ENCODE measurements around the gene ACAA1. TPM values are rescaled to one million over a fixed set of nuclear protein-coding genes. Genes with fewer than 3 reads are reported as not detected.

The ACAA1 gene
- total RNA-seq, 2 donors from 2014 or later, result 40.1 to 43.7 TPM

- H3K36me3 ChIP-seq (ENCODE audit: control insufficient read depth, insufficient read depth, low read length), result peaks cover 5% of the 10 kb centered on the region
- H3K27ac ChIP-seq (ENCODE audit: low read depth, low read length), result no peak overlapping the region
- no peak overlapping the region for H3K4me3 ChIP-seq (ENCODE audit: low read length)
- WGBS, 2 experiments (ENCODE audit: insufficient coverage in 1 of 2, insufficient read length in 1 of 2), result 93 to 100% methylated on average over 5 to 13 of the region's 13 CpGs
- Mint-ChIP-seq H3K27ac (no peak overlapping the region), H3K36me3 (ENCODE audit: low read depth) (peaks cover 5% of the 10 kb centered on the region), H3K4me1 (no peaks in the 10 kb centered on the region), H3K9me3 (no peaks in the 10 kb centered on the region), H3K4me3 (no peak overlapping the region), H3K27me3 (ENCODE audit: insufficient read depth) (peaks cover 9% of the 10 kb centered on the region)
- no peaks in the 10 kb centered on the region for H3K9me3 ChIP-seq (ENCODE audit: control insufficient read depth, low read length)
- H3K9ac ChIP-seq (ENCODE audit: extremely low read depth, low read length, poor library complexity, severe bottlenecking), result no peak overlapping the region
- no peaks in the 10 kb centered on the region for H3K4me1 ChIP-seq (ENCODE audit: control insufficient read depth, insufficient read depth, low read length)
- TF ChIP-seq CTCF (conservative IDR thresholded peaks at IDR 0.05), result no peak
- H3K27me3 ChIP-seq (ENCODE audit: control insufficient read depth, insufficient read depth, low read length, poor library complexity, severe bottlenecking), result no peaks in the 10 kb centered on the region
- DNase-seq, result peak; percentile 34
Measured at GRCh38 chr3:38114052-38114874, 22.7 kb downstream of the ACAA1 start.

- no peaks in the 10 kb centered on the region for H3K4me1 ChIP-seq (ENCODE audit: control insufficient read depth, insufficient read depth, low read length)
- no peaks in the 10 kb centered on the region for H3K36me3 ChIP-seq (ENCODE audit: control insufficient read depth, insufficient read depth, low read length)
- no peaks in the 10 kb centered on the region for H3K9me3 Mint-ChIP-seq
- no peak overlapping the region for H3K27ac ChIP-seq (ENCODE audit: low read depth, low read length)
- no peaks in the 10 kb centered on the region for H3K36me3 Mint-ChIP-seq (ENCODE audit: low read depth)
- no peaks in the 10 kb centered on the region for H3K4me1 Mint-ChIP-seq
- peak; percentile 38 for DNase-seq
- no peaks in the 10 kb centered on the region for H3K9me3 ChIP-seq (ENCODE audit: control insufficient read depth, low read length)
- no peak overlapping the region for H3K27ac Mint-ChIP-seq
- H3K4me3 Mint-ChIP-seq, result no peak overlapping the region
- 94 to 100% methylated on average over 4 to 7 of the region's 7 CpGs for WGBS, 2 experiments (ENCODE audit: insufficient coverage in 1 of 2, insufficient read length in 1 of 2)
- no peak overlapping the region for H3K9ac ChIP-seq (ENCODE audit: extremely low read depth, low read length, poor library complexity, severe bottlenecking)
- TF ChIP-seq CTCF (conservative IDR thresholded peaks at IDR 0.05), result no peak
- peaks cover 9% of the 10 kb centered on the region for H3K27me3 Mint-ChIP-seq (ENCODE audit: insufficient read depth)
- H3K4me3 ChIP-seq (ENCODE audit: low read length), result no peak overlapping the region
- no peaks in the 10 kb centered on the region for H3K27me3 ChIP-seq (ENCODE audit: control insufficient read depth, insufficient read depth, low read length, poor library complexity, severe bottlenecking)
Measured at GRCh38 chr3:38112378-38112761, 24.6 kb downstream of the ACAA1 start.

GRCh38 chr3:38111696-38112377 lies 25.1 kb downstream of the ACAA1 start:
- WGBS, 2 experiments (ENCODE audit: insufficient coverage in 1 of 2, insufficient read length in 1 of 2), result 87 to 95% methylated on average over 6 to 16 of the region's 16 CpGs
- no peaks in the 10 kb centered on the region for H3K27me3 ChIP-seq (ENCODE audit: control insufficient read depth, insufficient read depth, low read length, poor library complexity, severe bottlenecking)
- no peak overlapping the region for H3K27ac ChIP-seq (ENCODE audit: low read depth, low read length)
- no peaks in the 10 kb centered on the region for H3K36me3 ChIP-seq (ENCODE audit: control insufficient read depth, insufficient read depth, low read length)
- TF ChIP-seq CTCF (conservative IDR thresholded peaks at IDR 0.05), result no peak
- Mint-ChIP-seq H3K4me3 (no peak overlapping the region), H3K4me1 (no peaks in the 10 kb centered on the region), H3K27me3 (ENCODE audit: insufficient read depth) (peaks cover 10% of the 10 kb centered on the region), H3K9me3 (no peaks in the 10 kb centered on the region), H3K36me3 (ENCODE audit: low read depth) (no peaks in the 10 kb centered on the region), H3K27ac (no peak overlapping the region)
- H3K4me1 ChIP-seq (ENCODE audit: control insufficient read depth, insufficient read depth, low read length), result no peaks in the 10 kb centered on the region
- H3K9me3 ChIP-seq (ENCODE audit: control insufficient read depth, low read length), result no peaks in the 10 kb centered on the region
- H3K9ac ChIP-seq (ENCODE audit: extremely low read depth, low read length, poor library complexity, severe bottlenecking), result no peak overlapping the region
- no peak overlapping the region for H3K4me3 ChIP-seq (ENCODE audit: low read length)
- peak; percentile 39 for DNase-seq
